GM21576 (cell line): ENCODE data around the gene GAGE12J.
"Not testable (repeated sequence)": the region's sequence is repeated elsewhere in the genome, so short reads cannot be mapped to it uniquely, and the experiment has no call there.

ENCODE experiments used
- ATAC-seq: cut with Tn5 transposase; IDR thresholded peaks from one replicate; pipeline ENCODE4 v1.9.1; 2021; ENCODE audit warnings: mild to moderate bottlenecking, moderate library complexity; ENCODE audit not compliant: unreplicated experiment

Gene GAGE12J, protein sequence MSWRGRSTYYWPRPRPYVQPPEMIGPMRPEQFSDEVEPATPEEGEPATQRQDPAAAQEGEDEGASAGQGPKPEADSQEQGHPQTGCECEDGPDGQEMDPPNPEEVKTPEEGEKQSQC

DNA sequence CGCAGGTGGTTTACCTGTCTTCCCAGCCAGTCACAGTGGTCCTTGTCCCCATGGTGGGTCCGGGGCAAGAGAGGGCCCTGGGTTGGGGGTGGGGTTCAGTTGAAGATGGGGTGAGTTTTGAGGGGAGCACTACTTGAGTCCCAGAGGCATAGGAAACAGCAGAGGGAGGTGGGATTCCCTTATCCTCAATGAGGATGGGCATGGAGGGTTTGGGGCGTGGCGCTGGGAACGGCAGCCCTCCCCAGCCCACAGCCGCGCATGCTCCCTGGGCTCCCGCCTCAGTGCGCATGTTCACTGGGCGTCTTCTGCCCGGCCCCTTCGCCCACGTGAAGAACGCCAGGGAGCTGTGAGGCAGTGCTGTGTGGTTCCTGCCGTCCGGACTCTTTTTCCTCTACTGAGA lies at the start of gene GAGE12J:
Gene GAGE12J (plus strand): TSS at position 301 of the 400 bp plus-strand sequence. CDS start 1,157 bp downstream, outside the sequence.
- not testable (repeated sequence) for ATAC-seq

DNA sequence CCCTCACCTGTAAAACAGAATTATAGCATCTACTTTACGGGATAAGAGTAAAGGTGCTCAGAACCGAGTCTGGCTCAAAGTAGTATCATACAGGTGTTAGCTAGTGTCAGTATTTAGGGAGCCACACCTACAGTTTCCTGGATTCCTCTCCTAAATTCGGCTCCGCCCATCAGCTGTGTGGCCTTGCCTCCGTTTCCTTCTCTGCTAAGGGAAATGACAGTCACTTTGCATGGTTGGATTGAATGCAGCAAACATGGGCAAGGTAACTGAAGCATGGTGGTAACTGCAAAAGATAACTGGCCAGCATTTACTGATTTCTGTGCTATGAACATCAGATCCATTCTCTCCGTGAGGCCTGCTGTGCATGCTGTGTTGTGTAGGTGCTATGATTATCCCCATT lies 49.4 kb upstream of the GAGE12J start:
- no peak for ATAC-seq

DNA sequence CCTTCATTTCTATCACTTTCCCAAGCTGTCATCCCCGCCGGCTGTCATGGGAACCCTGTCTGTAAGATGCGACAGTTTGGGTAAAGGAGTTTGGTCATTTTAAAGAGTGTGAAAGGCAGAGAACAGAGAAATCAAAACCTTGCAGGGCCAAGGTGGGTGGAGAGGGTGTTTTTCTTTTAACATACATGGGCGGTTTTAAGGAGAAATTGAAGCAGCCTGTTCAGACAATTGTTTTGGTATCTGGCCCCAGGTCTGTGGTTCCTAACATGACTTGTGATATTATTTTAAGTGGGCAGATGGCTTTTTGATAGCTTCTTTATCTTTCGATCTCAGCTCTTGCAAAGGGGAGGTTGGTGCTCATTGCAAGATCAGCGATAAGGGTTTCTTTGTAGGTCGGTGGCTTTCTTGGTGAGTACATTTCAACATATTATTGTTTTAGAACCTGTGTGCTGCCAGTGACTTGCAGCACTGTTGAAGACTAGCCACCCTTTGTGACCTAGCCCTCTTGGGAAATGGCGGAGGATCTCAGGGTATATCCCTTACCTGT lies 48.6 kb upstream of the GAGE12J start:
- ATAC-seq, result no peak

DNA sequence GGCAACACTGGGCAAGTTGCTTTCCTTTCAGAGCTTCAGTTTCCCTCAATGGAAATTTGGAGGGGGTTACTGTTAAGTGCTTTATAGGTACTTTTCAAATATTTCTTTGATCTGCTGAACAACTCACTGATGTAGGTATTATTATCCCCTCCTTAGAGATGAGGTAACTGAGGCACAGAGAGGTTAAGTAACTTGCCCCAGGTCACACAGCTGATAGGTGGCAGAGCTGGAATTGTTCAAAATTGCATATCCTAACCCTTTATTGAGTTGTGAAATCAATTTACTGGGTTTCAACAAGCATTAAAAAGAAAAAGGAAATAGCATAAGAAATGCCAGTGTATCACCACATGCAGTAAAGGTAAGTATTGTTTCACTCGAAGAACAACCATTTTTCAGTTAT lies 45.6 kb upstream of the GAGE12J start:
- no peak for ATAC-seq

DNA sequence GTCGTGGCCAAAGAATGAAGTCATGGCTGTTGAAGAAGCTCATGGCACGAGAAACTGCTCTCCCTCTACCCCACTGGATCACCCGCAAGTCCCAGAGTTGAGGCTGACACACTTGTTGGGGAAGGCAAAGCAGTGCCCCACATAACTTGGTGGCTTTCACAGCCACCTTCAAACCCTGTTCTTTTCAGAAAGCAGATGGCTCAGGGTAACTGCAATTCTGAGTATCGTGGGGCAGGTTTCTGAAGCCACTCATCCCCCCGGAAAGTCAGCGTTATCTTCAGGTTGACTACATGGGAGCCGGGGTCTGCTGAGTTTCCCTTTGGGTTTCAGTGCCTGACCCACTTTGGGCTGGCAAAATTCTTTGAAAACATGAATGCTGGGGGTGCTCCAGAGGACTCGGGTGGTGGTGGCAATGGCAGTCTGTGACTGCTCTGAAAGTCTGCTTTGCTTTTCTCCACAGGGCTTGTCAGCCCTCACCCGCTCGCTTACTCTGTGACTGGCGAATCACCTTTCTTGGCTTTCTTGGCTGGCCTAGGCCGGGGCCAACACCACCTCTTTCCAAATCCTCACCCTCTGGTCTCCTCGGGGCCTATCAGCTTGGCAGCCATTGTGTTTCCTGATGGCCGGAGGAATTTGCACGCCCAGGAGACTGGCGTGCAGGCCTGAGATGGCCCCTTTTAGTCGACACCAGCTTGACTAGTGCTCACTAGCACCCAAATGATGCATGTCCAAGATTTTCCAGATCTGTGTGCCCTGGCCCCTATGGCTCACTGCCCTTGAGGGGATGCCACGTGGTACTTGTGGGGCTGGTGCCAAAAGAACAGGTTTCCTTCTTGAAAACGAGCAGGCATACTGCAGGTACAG lies 44.9 kb upstream of the GAGE12J start:
- no peak for ATAC-seq

DNA sequence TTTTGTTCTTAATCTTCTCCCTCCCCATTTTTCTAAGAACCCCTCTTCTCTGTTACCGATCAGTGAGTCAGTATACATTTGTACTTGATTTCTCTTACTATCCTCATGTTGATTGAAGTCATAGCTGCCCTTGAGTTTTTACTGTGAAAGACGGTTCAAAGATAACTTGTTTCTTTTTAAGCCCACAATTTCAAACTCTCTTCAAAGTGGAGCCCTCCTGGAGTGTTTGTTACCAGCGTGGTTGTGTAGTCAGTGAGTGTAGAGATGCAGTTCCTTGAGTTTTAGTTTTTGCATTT lies 44.4 kb upstream of the GAGE12J start:
- no peak for ATAC-seq

DNA sequence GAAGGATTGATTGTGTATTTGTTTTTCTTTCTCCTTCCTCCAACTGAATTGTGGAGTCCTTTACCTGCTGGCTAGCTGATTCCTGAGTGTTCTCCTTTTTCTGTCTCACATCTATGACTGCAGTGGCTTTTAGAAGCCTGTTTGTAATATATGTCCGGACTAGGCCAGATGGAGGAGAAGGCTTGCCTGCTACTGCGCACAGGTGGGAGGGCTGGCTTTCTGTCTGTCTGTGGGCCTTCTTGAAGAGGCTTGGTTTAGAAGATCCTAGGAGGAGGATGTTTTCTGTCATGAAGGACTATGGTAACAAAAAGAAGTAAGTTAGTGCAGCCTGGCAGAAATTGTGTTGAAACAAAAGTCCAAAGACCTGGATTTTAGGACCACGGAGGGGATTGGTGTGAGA lies 43.8 kb upstream of the GAGE12J start:
- no peak for ATAC-seq

DNA sequence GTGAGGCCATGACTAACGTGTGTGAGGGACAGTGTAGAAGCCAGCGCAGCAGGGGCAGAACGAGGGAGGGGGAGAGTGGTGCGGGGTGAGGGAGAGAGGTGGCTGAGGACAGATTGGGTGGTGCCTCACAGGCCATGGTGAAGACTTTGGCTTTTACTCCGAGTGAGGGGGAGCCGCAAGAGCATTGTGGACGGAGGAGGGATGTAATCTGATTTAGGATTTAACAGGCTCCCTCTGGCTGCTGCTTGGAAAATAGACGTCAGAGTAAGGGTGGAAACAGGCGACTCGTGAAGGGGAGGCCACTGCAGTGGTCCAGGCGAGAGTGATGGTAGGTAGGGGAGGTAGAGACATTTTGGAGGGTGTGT lies 39.2 kb upstream of the GAGE12J start:
- ATAC-seq, result no peak

DNA sequence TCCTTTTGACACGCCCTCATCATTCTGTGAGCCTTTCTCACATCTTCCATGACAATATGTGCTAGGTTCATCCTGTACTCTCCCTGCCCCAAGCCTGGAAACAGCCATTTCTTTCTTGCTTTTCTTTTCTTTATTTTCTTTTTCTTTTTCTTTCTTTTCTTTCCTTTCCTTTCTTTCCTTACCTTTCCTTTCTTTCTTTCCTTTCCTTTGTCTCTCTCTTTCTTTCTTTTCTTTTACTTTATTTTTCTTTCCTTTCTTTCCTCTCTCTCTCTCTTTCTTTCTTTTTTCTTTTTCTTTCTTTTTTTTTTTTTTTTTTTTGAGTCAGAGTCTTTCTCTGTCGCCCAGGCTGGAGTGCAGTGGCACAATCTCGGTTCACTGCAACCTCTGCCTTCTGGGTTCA lies 37.6 kb upstream of the GAGE12J start:
- ATAC-seq, result no peak

DNA sequence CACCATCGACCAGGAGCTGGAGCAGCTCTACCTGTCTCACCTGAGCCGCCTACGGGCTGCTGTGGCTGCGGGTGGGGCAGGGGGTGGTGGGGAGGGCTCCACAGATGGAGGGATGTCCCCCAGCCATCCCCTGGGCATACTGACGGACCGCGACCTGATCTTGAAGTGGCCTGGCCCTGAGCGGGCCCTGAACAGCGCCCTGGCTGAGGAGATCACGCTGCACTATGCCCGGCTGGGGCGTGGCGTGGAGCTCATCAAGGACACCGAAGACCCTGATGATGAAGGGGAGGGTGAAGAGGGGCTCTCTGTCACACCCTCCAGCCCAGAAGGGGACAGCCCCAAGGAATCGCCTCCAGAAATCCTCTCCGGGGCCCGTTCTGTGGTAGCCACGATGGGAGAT lies 35.7 kb upstream of the GAGE12J start:
- no peak for ATAC-seq

DNA sequence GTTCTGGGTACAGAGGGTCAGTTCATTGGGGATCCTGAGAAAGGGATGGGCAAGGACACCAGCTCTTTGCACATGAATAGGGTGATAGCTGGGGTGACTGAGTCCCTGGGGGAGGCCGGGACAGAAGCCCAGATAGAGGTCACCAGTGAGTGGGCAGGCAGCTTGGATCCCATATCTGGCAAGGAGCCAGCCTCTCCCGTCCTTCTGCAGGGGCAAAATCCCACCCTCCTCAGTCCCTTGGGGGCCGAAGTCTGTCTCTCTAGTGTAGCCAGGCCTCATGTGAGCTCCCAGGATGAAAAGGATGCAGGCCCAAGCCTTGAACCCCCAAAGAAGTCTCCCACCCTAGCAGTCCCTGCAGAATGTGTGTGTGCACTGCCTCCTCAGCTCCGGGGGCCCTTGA lies 35.3 kb upstream of the GAGE12J start:
- no peak for ATAC-seq

DNA sequence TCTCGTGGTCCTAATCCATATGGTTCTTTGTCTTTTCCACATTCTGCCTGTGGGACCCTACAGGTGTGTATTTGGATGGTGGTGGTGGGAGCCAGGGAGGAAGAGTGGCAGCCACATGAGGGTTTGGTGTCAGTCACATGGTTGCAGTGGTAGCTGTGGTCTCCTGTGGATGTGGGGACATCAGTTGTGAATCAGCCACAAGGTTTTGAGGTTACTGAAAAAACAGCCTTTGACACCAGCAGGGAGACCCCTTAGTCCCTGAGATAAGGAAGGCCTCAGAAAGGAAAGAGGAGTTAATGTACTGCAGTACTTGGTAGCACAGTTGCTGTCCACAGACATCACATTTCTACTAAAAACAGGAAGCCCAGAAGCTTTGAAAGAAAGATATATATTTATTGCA lies 34.2 kb upstream of the GAGE12J start:
- ATAC-seq, result no peak

DNA sequence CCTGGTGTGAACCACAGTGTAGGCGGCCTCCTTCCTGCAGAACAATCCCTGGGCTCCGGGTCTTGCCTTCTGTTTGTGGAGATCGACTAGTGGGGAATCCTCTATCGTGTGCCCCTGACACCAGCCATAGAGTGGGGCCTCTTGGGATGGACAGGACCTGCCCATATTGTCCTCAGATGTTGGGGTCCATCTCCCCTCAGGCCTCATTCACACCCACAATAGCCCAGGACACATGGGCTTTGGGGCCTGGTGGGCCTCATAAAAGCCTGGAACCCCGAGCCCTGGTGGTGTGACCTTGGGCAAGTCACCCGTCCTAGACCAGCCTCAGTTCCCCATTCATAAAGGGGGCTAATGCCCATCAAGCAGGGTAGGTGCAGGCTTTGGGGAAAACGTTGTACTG lies 31.6 kb upstream of the GAGE12J start:
- no peak for ATAC-seq

DNA sequence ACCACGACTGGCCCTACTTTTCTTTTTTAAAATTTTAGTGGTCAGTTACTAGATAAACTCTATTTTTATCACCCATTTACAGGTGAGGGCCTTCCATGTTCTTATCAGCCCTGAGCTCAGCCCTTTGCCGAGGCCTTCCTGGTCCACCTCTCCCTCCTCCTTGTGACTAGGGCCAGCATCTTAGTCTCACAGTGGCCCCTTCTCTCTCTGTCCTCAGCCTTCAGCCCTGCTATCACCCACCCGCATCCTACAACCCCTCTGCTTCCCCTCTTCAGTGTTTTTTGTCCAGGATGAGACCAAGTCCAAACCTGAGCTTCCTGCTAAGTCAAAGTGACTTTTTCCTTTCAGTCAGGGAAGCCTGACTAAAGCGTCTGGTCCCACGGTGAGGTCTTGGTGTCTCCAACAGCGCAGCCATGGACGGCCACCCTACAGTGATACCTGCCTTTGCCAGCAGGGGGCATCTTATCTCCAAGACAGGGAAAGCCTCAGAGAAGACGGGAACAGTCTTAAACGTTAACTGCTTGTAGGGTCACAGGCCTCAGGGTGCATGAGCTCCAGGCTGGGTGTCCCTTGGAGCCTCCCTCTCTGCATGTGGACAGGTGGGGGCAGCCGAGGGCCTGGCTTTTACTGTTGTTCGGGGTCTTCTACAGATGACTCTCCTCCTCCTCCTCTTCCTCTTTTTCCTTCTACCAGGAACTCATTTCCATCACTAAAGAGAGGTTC lies 30.1 kb upstream of the GAGE12J start:
- no peak for ATAC-seq

DNA sequence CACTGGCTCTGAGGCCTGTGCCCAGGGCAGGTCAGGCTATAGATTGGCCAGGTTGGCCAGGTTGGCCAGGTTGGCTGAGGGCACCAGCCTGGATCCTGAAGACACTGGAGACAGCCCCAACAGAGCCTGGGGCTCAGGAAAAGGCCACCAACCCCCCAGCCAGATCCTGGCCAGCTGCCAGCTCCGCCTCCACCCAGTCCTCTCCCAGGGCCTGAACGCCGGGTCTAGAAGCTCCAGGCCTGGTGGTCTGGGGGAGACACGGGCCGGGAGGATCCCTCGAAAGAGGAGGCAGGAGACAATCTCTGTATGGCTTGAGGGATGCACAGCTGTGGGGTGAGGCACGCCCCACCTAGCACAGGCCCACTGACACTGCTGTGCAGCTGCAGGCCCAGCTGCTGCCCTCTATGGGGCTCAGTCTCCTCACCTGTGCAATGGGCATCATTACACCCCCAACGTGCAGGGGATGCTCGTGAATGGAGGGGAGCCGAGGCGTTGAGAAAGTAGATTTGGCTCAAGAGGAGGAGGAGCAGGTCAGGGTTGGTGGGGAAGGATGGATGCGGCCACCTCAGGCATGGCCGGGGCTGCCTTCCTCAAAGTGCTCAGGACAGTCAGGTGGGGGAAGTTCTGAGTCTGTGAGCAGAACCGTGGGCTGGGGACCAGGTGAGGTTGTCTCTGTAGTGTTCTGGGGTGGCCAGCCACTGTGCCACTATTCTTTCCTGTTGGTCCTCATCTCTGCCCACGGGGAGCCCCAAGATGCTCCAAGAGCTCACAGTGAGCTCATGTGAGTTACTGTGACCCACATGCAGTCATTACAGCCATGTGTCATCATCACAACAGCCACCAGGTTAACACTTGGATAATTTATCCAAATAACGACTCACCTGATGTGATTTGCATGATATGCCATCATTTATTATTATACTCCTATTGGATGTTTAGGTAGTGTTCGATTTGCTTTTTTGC lies 29.2 kb upstream of the GAGE12J start:
- no peak for ATAC-seq

DNA sequence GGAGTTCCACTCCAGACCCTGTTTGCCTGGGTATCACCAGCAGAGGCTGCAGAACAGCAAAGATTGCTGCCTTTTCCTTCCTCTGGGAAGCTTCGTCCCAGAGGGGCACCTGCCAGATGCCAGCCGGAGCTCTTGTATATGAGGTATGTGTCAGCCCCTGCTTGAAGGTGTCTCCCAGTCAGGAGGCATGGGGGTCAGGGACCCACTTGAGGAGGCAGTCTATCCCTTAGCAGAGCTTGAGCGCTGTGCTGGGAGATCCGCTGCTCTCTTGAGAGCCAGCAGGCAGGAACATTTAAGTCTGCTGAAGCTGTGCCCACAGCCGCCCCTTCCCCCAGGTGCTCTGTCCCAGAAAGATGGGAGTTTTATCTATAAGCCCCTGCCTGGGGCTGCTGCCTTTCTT lies 22.5 kb upstream of the GAGE12J start:
- not testable (repeated sequence) for ATAC-seq

DNA sequence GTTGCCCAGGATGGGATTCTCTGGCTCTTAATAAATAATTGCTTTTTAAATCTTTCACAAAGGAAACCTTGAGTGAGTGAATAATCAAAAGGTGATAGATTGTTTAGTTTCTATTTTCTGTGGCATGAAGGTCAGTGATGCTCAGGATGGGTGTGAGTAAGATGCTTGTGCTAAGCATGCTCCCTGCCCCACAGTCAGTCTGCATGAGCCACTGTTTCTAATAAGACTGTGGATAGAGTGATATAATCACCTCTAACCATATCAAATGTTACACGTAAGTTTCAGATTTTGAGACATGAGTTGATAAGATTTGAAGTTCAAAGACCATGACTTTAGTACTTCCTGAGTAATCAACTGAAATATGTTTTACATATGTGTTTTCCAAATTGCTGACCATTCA lies 21.1 kb upstream of the GAGE12J start:
- no peak for ATAC-seq

DNA sequence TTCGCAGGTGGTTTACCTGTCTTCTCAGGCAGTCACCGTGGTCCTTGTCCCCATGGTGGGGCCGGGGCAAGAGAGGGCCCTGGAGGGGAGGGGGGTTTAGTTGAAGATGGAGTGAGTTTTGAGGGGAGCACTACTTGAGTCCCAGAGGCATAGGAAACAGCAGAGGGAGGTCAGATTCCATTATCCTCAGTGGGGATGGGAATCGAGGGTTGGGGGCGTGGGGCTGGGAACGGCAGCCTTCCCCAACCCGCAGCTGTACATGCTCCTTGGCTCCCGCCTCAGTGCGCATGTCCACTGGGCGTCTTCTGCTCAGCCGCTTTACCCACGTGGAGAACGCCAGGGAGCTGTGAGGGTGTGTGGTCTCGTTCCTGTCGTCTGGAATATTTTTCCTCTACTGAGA lies 18.5 kb upstream of the GAGE12J start, which contains the start of gene GAGE10:
Gene GAGE10 (plus strand): TSS at position 301 of the 400 bp plus-strand sequence. CDS start 1,214 bp downstream, outside the sequence.
- no peak for ATAC-seq

DNA sequence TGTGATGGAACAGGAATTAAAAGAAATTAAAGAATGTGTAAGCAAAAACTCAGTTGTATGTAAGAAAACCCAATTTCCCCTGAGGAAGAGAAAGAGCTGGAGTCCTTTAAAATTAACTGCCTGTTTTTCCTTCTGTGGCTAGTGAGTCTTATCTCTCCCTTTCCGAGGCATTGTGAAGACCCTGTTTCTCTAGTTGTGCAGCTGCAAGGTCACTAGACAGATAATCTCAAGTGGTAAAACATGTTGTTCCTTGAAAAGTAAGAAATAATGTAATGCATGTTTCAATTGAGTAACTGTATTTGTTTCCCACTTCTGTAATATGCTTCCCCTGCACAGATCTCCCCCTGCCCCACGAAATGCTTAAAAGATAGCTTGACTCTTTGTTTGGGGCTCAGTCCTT lies 14.1 kb upstream of the GAGE12J start:
- not testable (repeated sequence) for ATAC-seq

DNA sequence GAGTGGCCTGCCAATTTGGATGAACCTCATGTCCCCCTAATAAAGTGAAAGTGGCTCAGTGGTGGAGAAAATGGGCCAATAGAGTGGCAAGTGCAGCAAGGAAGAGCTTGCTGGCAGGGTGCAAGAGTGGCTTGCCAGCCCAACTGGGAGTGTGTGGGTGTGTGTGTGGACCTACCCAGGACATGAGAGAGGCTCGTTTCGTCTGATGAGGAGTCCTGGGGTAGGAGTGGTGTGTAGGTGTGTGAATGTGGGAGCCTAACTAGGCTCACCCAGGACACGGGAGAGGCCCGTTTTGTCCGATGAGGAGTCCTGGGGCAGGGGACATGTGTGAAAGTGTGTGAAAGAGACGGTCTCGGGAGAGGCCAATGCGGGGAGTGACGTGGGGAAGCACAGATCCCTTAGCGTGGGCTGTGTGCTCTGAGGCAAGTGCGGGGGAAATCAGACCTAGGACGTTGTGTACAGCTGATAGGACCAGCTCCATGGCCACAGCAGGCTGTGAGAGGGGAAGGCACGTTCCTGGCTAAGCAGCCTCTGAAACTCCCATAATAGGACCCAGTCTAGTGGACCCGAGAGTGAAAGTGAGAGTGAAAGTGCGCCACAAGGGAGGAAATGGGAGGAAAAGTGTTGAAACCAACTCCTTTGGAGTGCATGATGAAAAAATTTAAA lies 13.1 kb upstream of the GAGE12J start:
- ATAC-seq, result no peak
